Heart right ventricle (tissue), 16 donors: ENCODE results near the gene TLE3. TPM values are rescaled to one million over a fixed set of nuclear protein-coding genes. Genes with fewer than 3 reads are reported as not detected.
"Not testable (repeated sequence)": the region's sequence is repeated elsewhere in the genome, so short reads cannot be mapped to it uniquely, and the experiment has no call there.

Experiments
- ATAC-seq, 8 donors: fragments of 200-7000 bp; cut with Tn5 transposase; one replicate each; pipeline ENCODE4 v1.9.1; 2020; ENCODE audit warnings: mild to moderate bottlenecking in 8 of 8, moderate library complexity in 8 of 8, moderate number of reproducible peaks in 1 of 8
- DNase-seq, 2 donors: peaks; one replicate each; pipeline ENCODE4 v3.0.0-alpha.2; 2020
- H3K27ac ChIP-seq, 10 donors: fragments of 200-600 bp; sonication (generic) in 2 of 10; one replicate each; pipeline versions ENCODE4 v1.5.0 to v1.8.0; 2020 to 2022; ENCODE audit warnings: mild to moderate bottlenecking in 3 of 10
- H3K27me3 ChIP-seq, 7 donors: fragments of 200-600 bp; one replicate each; pipeline ENCODE4 v1.8.0; 2021 to 2022; ENCODE audit warnings: mild to moderate bottlenecking in 2 of 7
- H3K36me3 ChIP-seq, 9 donors: fragments of 200-600 bp; sonication (generic) in 1 of 9; one replicate each; pipeline versions ENCODE4 v1.5.0 to v1.8.0; 2020 to 2022; ENCODE audit warnings: mild to moderate bottlenecking in 2 of 9
- H3K4me1 ChIP-seq, 9 donors: fragments of 200-600 bp; sonication (generic) in 1 of 9; one replicate each; pipeline versions ENCODE4 v1.5.0 to v1.8.0; 2020 to 2022; ENCODE audit warnings: mild to moderate bottlenecking in 4 of 9
- H3K4me3 ChIP-seq, 10 donors: fragments of 200-600 bp; sonication (generic) in 2 of 10; one replicate each; pipeline versions ENCODE4 v1.5.0 to v1.8.0; 2020 to 2022; ENCODE audit warnings: mild to moderate bottlenecking in 7 of 10, moderate library complexity in 2 of 10
- H3K9me3 ChIP-seq, 11 donors: fragments of 200-600 bp in 10 of 11; sonication (generic) in 2 of 11; one replicate each; pipeline versions ENCODE4 v1.5.0 to v1.8.0; 2013 to 2022; ENCODE audit warnings: mild to moderate bottlenecking in 2 of 11, control low read depth in 1 of 11, moderate library complexity in 1 of 11
- WGBS, 2 donors: extraction: QIAGEN DNeasy Blood & Tissue Kit; methylation state at CpG; one replicate each; pipeline ENCODE4 v1.1.7; 2013; ENCODE audit warnings: inconsistent platforms in 1 of 2; 5-methylcytosine and 5-hydroxymethylcytosine counted together
- intact Hi-C, 10 donors: fragments of 100-400 bp; cut with DNase I; formaldehyde crosslinking; loops; one replicate each; pipeline versions ENCODE4 v1.11.1 to v1.14.2; 2022
- polyA plus RNA-seq, 2 donors: library from polyadenylated mRNA; stranded (reverse); fragments of 200-250 nt; gene quantifications; one replicate each; pipeline ENCODE4 v1.2.3, GENCODE V29; 2013
- total RNA-seq, 10 donors: library from RNA; stranded (reverse); fragmentation: NEBNext Ultra II Directional in 3 of 10; extraction: Animal tissue kit (Norgen Biotek cat#: 25700) in 3 of 10; gene quantifications; one replicate each; pipeline versions ENCODE4 v1.2.1 to v1.2.4, GENCODE V29; 2021 to 2023
- TF ChIP-seq, protein P1 (sequence below), 9 donors: fragments of 200-600 bp; sonication (generic) in 2 of 9; IDR thresholded peaks; one replicate each; pipeline versions ENCODE4 v1.5.0 to v1.8.0; 2021 to 2022; ENCODE audit warnings: antibody characterized with exemption in 9 of 9, mild to moderate bottlenecking in 5 of 9, moderate library complexity in 1 of 9
- donor health status: Arrhythmogenic right ventricular cardiomyopathy.
- donor health status: ischemic (EF 13 %, LVEDD 7.1; RV severe dilation, severe dysfunction).
- donor health status: healthy with polysubstance abuse.
- donor health status: DM: no; HTN: yes; CAD: no.
- donor health status: DM: no; HTN: no; CAD: no.
- donor health status: ischemic (EF 25% LVEDD 6.9; RV normal size, moderate dysfunction).
- donor health status: ischemic (EF 25% LVEDD 5.7; RV mildly dilated, moderate dysfunction).
- donor health status: healthy.
- donor health status: DM: yes; HTN: yes; CAD: no.
- donor health status: Ischemic cardiomyopathy.
- donor health status: ischemic (EF 35%, LVEDD 5.7; RV mildly dilated, moderate dysfunction).
- donor health status: nonischemic (EF 11% LVEDD 7.7; RV severe dilation, severe dysfunction).
- donor health status: DM: yes; HTN: yes; CAD: no.
- donor health status: PGD.
- donor health status: ischemic (EF 29% LVEDD 5.4; RV normal size, mild dysfunction).
- donor health status: nonischemic (EF 23%, LVEDD 6.1; RV moderate dilation, normal function).

Gene TLE3
- total and polyA plus RNA-seq, 12 donors, result 7.5 to 21.7 (median 12.6) TPM

DNA sequence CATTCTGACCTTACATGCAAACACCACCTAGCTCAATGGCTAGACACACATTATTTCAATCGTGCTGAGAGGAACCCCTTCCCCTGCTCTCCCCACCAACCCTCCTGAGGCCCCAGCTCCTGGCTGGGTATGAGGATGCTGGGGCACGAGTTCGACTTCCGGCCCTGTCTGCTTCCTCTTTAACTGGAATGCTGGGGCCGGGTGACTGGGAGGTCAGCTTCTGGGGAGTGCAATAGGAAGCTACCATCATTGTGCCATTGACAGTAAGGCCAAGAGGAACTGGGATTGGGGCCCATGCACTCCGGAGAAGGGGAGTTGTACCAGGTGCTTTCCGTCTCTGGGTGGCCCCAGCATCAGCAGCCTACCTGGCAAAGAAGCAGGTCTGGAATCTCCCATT, 15.6 kb upstream of the TLE3 start:
- H3K36me3 ChIP-seq, result no peaks in the 10 kb centered on the region
- ATAC-seq, result peak in 3 of 8 donors; percentile 27 to 52 (median 39)
- intact Hi-C loops, result loop anchor here in 2 of 10 donors (5.0 to 10.0 kb wide), 2 partner anchors 54 to 151 kb away; no protein-coding TSS in a partner anchor
- TF ChIP-seq, protein P1, sequence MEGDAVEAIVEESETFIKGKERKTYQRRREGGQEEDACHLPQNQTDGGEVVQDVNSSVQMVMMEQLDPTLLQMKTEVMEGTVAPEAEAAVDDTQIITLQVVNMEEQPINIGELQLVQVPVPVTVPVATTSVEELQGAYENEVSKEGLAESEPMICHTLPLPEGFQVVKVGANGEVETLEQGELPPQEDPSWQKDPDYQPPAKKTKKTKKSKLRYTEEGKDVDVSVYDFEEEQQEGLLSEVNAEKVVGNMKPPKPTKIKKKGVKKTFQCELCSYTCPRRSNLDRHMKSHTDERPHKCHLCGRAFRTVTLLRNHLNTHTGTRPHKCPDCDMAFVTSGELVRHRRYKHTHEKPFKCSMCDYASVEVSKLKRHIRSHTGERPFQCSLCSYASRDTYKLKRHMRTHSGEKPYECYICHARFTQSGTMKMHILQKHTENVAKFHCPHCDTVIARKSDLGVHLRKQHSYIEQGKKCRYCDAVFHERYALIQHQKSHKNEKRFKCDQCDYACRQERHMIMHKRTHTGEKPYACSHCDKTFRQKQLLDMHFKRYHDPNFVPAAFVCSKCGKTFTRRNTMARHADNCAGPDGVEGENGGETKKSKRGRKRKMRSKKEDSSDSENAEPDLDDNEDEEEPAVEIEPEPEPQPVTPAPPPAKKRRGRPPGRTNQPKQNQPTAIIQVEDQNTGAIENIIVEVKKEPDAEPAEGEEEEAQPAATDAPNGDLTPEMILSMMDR (IDR thresholded peaks at IDR 0.05), result no peak
- WGBS, 2 donors, result 66 to 67% methylated on average over 7 of the region's 7 CpGs
- peaks cover 8 to 40% (median 22%) of the 10 kb centered on the region in 9 donors for H3K4me1 ChIP-seq
- no peak overlapping the region for H3K4me3 ChIP-seq
- peak in 1 of 2 donors; percentile 44 for DNase-seq
- peak overlapping the region in 1 of 10 donors; percentile 45 for H3K27ac ChIP-seq
- peaks cover 0 to 10% (median 0%) of the 10 kb centered on the region in 7 donors for H3K27me3 ChIP-seq
- H3K9me3 ChIP-seq, result no peaks in the 10 kb centered on the region

DNA sequence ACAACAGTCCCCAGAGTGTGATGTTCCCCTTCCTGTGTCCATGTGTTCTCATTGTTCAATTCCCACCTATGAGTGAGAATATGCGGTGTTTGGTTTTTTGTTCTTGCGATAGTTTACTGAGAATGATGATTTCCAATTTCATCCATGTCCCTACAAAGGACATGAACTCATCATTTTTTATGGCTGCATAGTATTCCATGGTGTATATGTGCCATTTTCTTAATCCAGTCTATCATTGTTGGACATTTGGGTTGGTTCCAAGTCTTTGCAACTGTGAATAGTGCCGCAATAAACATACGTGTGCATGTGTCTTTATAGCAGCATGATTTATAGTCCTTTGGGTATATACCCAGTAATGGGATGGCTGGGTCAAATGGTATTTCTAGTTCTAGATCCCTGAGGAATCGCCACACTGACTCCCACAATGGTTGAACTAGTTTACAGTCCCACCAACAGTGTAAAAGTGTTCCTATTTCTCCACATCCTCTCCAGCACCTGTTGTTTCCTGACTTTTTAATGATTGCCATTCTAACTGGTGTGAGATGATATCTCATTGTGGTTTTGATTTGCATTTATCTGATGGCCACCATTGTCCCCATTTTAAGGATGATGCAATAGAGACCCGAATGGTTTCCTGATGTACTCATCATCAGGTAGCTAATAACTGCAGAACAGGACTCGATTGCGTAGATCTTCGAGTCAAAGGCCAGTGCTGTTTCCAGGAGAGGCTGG, 15.0 kb upstream of the TLE3 start:
- H3K36me3 ChIP-seq, DNase-seq, H3K9me3 ChIP-seq, H3K4me3 ChIP-seq, ATAC-seq: not testable (repeated sequence)
- intact Hi-C loops, result loop anchor here in 2 of 10 donors (5.0 to 10.0 kb wide), 2 partner anchors 55 to 152 kb away; no protein-coding TSS in a partner anchor
- Histone ChIP-seq H3K27ac (peak overlapping the region in 1 of 10 donors; percentile 45), H3K4me1 (peaks cover 8 to 40% (median 22%) of the 10 kb centered on the region in 9 donors), H3K27me3 (peaks cover 0 to 10% (median 0%) of the 10 kb centered on the region in 7 donors)
- WGBS, 2 donors, result 76 to 86% methylated on average over 6 of the region's 9 CpGs

DNA sequence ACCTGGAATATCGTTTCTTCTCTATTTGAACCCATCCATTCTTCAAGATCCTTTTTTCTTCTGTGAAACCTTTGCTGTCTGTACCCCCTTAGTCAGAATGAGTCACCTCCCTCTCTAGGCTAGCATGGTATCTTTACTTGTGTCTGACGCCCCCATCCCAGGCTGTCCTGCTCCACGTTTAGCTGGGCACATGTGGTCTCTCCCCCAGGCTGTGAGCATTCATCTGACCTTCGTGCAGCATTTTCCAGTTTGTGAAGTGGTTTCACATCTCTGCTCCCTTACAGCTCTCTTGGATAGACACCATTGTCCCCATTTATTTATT, 14.3 kb upstream of the TLE3 start:
- Histone ChIP-seq H3K4me3 (peak overlapping the region in 5 of 10 donors; percentile 1 to 39 (median 36)), H3K36me3 (no peaks in the 10 kb centered on the region), H3K27ac (peak overlapping the region; percentile 72 to 94 (median 88)), H3K27me3 (peaks cover 0 to 7% (median 0%) of the 10 kb centered on the region in 7 donors), H3K4me1 (peaks cover 8 to 40% (median 22%) of the 10 kb centered on the region in 9 donors), H3K9me3 (no peaks in the 10 kb centered on the region)
- intact Hi-C loops, result loop anchor here in 2 of 10 donors (5.0 to 10.0 kb wide), 2 partner anchors 55 to 153 kb away; no protein-coding TSS in a partner anchor
- peak in 2 of 8 donors; percentile 14 to 18 for ATAC-seq
- no peak for DNase-seq
- WGBS, 2 donors, result 21 to 30% methylated on average over 3 to 4 of the region's 4 CpGs
- TF ChIP-seq, protein P1 (IDR thresholded peaks at IDR 0.05), result no peak

DNA sequence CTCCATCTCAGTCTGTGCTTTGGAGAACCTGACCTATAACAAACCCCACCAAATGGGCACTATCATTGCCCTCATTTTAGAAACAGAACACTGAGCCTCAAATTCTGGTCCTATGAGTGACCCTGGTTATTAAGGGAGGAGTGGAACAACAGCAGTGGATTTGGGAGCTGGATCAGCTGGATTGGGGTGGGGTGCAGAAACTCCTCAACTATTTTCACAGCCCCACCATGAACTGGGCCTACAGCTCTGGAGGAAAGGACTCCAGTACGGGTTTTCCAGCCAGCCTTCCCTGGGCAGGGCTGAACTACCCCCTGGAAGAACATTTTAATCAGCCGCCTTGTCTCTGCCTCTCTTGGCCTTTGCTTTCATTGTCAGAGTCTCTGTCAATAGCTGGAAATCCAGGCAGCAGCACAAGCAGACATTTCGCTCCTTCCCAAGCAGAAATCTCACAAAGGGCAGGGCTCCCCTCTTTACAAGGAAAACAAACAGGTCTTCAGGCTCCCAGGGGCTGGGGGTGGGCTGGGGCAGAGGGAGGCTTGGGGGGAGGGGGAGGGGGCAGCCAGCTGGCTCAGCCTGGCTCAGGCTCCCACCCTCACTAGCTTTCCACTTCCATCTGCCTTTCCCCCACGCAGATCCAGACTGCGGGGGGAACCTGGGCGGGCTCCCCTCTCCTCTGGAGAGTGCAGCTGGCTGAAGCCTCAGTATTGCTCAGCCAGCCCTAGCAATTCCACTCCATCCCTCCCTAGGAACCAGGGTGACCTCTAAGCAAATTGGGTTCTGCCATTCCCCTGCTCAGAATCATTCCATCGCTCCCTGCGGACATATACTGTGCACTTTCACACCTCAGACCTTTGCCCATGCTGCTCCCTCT, 13.7 kb upstream of the TLE3 start:
- Histone ChIP-seq H3K9me3 (no peaks in the 10 kb centered on the region), H3K4me3 (peak overlapping the region in 9 of 10 donors; percentile 1 to 39 (median 29)), H3K27me3 (peaks cover 0 to 3% (median 0%) of the 10 kb centered on the region in 7 donors), H3K27ac (peak overlapping the region; percentile 72 to 94 (median 88)), H3K4me1 (peaks cover 8 to 40% (median 22%) of the 10 kb centered on the region in 9 donors), H3K36me3 (no peaks in the 10 kb centered on the region)
- intact Hi-C loops, result loop anchor here in 3 of 10 donors (1.0 to 10.0 kb wide), 4 partner anchors 9 to 153 kb away; no protein-coding TSS in a partner anchor
- TF ChIP-seq, protein P1 (IDR thresholded peaks at IDR 0.05), result no peak
- 8 to 10% methylated on average over 8 of the region's 8 CpGs for WGBS, 2 donors
- ATAC-seq (peak; percentile 92 to 98 (median 94)), DNase-seq (peak; percentile 63 to 90)
